Stimulated activated CD8-positive, alpha-beta memory T cell treated with anti-CD3 and anti-CD28 coated beads, Interleukin-12 subunit alpha, Interleukin-12 subunit beta, amount 100 ng/mL, for 24 hours (primary cell): ENCODE results near the gene PITRM1.
A peak's percentile ranks its signal among the peaks of the same experiment; 100 is the strongest.
"Not testable (repeated sequence)": the region's sequence is repeated elsewhere in the genome, so short reads cannot be mapped to it uniquely, and the experiment has no call there.

ENCODE experiments used
- DNase-seq: peaks from one replicate; pipeline ENCODE4 v3.0.0-alpha.2; 2020; ENCODE audit errors: extremely low read depth

The PITRM1 gene

DNA sequence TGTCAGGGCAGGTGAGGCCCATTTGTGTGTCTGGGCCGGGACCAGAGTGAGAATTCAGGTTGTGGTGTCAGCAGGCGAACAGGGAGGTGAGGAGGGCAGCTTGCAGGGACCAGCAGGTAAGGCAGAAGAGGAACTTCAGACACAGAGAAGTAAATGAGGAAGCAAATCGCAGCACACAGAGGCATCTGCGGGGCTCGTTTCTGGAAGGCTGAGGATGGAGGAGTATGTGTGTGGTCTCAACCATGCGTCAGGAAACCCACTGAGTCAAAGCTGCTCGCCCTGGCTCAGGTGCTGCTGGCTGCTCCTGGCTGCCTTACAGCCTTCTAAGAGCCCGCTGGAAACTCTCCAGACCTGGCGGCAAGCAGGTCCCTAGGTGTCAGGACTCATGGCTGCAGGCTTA is 26.9 kb upstream of the PITRM1 start:
- DNase-seq, result no peak

DNA sequence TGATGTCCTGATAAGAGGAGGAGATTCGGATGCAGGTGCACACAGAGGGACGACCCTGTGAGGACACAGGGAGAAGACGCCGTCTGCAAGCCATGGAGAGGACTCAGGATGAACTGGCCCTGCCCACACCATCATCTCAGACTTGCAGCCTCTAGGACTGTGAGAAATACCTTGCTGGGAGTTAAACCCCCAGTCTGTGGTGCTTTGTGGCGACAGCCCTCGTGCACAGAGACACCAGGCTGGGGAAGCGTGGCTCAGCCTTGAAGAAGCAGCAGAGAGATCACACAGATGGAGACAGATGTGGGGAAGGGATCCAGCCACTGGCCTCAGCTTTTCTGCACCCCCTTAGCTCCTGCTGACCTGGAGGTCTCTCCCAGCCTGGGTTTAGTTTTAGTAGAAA is 26.3 kb upstream of the PITRM1 start:
- DNase-seq, result no peak

DNA sequence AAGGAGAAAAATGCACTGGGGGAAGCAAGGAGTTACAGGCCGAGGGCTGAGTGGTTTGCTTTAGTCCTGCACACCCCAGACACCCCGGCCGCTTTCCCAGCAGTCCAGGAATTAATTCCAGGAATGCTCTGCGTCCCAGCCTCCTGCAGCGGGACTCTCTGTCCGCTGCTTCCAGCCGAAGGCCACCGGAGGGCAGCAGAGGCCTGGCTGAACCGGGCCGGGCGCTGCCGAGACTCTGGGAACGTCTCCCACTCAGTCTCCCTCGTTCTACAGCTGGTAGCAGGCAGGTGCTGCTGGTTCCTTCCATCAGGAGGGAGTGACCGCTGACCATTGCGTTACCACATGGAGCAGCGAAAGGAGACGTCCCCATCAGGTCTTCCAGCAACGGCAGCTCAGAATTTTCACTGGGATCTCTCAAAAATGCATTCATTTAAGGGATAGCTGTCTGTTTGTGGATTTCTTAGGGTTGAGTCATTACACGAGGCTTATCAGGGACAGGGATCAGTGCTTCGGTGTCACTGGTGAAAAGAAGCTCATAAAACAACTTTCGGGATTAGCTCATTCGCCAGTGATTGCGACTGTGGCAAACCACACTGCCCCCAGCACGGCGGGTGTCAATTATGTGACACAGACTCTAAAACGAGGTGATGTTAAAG is 24.9 kb upstream of the PITRM1 start:
- peak; percentile 60 for DNase-seq

DNA sequence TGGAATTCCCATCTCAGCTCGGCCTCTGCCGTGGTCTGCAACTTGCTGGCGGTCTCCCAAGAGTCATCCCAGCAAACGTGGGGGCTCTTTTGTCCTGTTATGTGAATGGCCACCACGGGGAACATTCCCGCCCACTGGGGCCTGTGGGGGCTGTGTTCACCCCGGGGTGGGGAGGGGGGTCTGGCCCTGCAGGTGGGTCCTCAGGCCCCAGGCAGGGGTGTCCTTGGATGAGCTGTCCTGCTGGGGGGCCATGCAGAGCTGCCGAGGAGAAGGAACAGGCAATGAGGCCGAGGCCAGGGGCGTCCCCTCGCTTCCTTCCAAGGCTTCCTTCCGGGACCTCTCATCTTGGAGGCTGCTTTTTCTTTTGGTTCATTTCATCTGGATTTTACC is 24.4 kb upstream of the PITRM1 start:
- no peak for DNase-seq

DNA sequence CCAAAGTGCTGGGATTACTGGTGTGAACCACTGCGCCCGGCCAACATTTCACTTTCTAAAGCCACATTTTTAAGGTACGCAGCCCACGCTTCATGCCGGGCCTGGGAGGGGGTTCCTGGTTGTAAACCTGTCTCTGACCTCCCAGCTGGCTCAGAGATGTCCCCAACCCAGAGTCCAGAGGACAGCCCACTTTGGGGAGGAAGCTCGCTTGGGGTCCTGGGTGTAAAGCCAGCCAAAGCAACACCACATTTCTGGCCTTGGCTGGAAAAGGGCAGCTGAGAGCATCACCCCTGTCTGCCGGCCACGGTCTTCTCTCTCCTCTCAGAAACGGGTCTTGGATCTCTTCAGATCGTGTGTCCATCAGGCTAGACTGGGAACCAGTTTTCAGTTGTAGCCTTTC is 23.9 kb upstream of the PITRM1 start:
- no peak for DNase-seq

DNA sequence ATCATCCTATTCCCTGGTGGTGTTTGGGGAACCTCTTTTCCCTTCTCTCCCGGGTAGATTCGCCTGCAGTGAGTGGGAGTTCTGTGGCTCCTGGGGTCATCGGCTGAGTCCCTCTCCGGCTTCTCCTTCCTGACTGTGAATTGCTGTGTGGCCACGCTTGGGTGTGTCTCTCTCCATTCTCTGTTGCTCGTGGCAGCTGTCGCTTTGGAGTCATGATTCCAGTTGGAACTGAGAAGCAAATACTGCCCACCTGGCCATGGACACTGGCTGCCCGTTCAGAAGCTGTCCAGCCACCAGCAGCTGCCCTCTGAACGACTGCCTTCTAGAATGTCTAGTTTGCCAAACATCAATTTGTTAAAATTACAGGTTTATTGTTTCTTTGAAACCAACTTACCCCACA is 23.1 kb upstream of the PITRM1 start:
- DNase-seq, result no peak

DNA sequence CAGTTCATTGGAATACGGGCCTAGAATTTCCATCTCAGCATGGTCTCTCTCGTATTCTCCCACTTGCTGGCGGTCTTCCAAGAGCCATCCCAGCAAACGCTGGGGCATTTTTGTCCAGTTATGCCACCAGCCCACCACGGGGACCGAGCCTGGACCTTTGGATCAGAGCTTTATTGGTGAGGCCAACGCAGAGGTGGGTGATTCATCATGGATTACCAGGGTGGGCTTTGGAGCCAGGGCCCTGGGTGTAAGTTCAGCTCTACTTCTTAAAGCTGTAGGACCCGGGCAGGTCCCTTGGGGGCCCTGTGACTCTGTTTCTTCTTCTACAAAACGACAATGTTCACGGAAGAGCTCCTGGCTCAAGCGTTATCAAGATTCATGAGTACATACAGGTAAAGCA is 22.7 kb upstream of the PITRM1 start:
- DNase-seq, result no peak

DNA sequence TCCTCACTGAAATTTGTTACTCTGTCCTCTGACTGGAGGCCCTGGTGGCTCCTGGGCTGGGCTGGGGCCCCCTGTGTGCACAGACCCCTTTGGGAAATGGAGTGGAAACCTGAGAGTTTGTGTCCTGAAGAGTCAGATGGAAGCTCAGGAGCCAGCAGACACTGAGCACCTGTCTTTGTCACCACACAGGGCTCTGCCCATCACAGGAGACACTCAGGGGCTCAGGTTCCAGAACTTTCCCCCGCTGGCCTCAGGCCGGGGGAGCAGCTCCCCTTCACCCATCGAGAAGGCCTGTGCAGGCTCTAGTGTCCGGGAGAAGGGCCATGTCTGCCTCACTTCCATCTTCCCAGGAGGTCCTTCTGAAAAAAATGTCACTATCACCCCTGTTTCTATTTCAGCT is 22.3 kb upstream of the PITRM1 start:
- no peak for DNase-seq

DNA sequence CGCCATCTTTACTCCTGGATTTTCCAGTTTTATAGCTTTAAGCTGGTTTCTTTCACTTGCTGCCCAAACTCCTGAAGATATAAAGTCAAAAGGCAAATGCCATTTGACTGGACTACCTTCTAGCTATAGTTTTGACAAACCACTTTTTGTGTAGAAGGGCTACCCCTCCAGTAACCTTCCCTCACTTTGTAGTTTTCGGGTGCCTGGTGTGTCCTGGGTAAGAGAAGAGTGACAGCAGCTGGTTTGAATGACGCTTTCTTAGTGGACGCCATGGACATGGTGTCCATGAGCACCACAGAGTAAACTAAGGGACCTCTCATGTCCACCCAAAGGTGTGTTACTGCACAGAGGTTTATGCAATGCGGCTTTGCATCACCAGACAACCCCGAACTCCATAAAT is 21.2 kb upstream of the PITRM1 start:
- DNase-seq, result no peak

DNA sequence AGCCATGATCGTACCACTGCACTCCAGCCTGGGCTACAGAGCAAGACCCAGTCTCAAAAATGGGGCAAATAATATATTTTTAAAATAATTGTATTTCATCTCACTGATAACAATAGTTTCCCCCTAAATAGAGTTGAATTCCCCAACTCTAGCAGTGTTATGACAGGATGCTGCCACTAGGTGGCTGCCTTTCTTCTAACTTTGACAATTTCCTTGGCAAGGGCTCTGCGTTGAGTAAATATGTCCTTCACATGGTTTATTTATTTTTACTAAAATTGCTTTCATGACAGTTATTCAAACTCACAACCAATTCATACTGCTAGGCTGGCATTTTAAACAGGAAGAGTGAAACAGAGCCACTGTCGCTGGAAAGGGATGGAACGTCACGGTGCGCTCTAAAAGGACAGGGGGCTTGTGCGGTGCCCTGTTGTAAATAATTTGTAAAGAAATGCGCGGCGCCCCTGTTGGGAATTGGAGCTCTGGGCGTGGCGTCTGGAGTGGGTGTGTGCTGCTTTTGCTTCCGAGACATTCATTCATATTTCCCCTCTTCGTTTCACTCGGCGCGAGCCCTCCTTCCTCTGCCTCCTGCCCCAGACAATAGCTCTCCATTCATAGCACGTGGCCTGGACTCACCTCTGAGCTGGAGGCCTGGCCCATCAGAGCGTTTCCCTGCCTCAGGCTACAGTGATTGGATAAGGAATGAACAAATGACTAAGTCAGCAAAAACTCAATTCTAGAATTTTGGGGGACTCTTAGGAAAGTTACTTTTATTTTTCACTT is 20.5 kb upstream of the PITRM1 start:
- DNase-seq, result peak; percentile 11

DNA sequence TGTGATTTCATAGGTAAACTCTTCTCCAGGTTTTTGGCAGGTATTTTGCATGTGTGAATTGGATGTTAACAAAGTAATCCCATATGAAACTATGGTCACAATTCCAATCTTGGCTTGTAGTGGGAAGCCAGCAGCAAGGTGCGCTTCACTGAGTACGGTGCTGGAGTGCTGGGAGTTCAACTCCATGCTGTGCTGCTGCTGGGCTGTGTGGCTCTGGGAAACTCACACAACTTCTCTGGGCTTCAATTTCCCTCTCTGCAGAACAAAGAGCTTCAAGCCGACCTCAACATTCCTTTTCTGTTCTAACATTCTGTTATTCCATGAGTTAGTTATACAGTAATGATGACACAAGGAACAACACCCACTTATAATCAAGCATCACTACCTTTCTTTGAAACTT is 18.2 kb upstream of the PITRM1 start:
- no peak for DNase-seq

DNA sequence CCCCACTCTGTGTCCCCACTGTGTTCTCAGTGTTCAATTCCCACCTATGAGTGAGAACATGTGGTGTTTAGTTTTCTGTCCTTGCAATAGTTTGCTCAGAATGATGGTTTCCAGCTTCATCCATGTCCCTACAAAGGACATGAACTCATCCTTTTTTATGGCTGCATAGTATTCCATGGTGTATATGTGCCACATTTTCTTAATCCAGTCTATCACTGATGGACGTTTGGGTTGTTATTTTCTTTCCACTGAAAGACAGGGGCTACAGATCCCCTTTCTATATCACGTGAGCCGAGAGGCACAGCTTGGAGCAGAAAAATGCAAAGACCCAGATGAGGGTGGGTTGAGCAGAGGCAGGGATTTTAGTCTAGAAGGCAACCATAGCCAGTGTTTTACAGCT is 14.6 kb upstream of the PITRM1 start:
- not testable (repeated sequence) for DNase-seq

DNA sequence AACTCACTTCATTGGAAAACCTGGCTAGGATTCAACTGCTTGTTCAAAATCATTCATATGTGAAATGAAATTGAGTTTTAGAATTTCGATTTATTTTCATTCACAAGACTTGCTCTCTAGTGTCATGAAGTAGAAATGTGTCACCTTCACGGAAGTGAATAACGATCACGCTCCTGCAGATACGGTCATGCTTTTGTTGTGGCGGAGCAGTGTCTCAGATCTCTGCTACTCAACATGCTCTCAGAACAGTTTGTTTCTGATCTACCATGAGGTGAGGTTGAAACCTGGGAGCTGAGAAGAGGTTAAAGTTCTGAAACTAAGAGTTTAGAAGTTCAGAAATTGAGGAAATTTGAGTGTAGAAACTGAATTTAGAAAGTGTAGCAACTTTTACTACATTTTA is 13.8 kb upstream of the PITRM1 start:
- peak; percentile 25 for DNase-seq

DNA sequence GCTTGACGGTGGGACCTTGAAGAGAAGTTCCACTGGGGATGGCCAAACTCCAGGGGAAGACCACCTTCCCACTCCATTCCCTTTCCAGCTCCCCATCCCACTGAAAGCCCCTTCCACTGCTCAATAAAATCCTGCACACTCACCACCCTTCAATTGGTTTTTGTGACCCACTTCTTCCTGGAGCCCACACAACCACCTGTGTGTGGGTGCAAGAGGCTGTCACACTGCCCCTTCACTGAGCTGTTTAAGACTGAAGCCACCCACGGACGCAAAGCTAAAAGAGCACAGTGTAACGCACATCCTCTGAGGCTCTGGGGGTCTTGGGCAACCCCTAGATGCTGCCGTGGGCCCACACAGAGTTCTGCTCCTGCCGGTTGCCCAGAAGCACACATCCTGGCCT is 12.8 kb upstream of the PITRM1 start:
- DNase-seq, result no peak

DNA sequence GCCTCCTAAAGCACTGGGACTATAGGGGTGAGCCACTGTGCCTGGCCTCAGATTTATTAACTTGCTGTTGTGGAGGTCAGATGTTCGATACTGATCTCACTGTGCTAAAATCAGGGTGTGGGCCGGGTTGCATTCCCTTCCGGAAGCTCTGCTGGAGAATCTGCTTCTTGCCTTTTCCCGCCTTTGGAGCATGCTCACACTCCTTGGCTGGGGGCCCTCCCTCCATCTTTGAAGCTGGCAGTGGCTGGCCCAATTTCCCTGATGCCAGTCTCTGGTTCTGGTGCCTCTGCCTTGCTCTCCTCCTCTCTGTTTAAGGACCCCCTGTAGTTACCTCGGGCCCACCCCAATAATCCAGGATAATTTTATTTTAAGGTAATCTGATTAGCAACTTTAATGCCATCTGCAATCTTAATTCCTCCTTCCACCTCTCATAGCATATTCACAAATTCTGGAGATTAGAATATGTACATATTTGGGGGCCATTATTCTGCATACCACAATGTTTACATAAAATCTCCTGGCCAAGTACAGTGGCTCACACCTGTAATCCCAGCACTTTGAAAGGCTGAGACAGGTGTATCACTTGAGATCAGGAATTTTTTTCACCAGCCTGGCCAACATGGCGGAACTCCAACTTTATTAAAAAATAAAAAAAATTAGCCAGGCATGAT is 7.9 kb upstream of the PITRM1 start:
- DNase-seq, result no peak

DNA sequence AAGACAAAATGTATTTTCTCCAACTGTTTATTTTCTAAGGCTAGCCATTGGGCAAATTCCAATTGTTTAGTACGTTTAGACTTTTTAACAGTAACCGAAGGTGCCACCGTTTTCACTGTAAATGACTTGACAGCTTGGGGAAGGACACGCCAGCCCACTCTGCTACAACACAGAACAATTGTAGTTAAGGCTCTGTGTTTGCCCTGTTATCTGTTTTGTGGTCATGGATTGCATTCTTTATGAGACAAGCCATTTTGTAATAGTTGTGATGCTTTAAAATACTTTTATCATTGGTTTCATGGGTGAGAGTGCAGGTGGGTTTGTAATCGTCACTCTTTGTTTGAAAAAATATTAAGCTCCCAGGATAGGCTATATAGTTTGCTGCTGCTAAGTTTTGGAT is 6.6 kb upstream of the PITRM1 start:
- DNase-seq, result no peak

DNA sequence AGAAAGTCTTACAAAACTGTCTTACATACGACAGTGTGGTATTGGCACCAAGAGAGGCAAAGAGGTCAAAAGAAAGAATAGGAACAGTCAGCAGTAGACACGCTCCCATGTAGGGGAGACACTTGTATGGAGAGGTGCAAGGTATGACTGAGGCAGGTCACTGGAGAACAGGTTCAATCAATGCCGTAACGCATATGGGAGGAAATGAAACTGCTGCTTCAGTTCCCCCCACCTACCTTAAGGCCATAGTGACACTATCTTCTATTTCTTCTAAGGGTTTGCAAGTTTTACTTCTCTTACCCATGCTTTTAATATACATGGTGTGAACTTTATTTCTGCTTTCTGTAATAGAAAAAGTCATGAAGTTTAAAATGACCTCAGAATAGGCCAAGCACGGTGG is 5.5 kb upstream of the PITRM1 start:
- no peak for DNase-seq

DNA sequence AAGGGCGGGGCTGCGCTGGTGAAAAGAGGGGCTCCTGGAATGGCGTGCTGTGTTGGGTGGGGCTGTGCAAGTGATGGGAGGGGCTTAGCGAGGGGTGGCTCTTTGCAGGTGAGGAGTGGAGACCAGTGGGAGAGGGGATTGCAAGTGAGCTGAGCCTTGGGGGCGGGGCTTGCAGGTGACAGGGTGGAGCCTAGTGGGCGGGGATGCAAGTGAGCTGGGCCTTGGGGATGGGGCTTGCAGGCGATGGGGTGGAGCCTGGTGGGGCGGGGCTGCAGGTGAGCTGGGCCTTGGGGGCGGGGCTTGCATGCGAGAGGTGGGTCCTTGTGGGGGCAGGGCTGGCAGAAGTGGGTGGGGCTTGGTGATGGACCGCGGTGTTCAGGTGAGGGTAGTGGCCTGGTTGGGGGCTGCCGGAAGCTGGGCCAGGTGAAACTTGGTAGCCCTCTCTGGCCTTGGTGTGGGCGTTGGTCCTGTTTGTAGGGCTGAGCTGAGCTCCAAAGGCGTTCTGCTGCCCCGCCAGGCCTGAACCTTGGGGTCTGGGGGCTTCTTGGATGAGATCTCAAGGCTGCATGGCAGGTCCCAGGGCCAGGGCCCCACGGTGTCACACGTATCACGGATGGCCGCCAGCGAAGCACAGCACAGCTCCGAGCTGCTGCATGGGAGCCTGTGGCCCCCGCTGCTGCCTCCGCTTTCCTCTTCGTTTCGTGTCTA is 743 bp upstream of the PITRM1 start:
- no peak for DNase-seq

DNA sequence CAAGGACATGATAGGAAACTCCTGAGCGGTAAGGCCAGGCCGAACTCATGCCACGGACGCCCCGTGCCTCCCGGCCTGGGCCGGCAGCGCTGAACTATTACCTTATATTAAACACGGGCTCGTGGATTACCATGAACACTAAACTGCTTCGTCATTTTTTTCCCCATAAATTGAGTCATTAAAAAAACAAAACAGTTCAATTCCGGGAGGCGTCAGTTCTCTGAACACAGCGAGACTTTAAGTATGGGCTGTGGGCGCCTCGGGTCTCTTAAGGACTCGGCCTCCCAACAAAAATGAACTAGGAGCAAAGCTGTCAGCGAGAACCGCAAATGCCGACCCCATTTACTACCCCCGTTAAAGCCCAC is 519 bp downstream of the PITRM1 start:
- peak; percentile 12 for DNase-seq

DNA sequence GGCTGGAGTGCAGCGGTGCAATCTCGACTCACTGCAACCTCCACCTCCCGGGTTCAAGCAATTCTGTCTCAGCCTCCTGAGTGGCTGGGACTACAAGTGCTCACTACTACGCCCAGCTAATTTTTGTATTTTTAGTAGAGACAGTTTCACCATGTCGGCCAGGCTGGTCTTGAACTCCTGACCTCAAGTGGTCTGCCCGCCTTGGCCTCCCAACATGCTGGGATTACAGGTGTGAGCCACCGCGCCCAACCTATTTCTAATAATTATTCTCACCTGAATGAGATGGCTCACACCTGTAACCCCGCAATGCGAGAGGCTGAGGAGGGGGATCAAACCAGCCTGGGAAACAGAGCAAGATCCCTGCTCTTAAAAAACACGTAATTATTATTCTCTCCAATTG is 1.1 kb downstream of the PITRM1 start:
- not testable (repeated sequence) for DNase-seq

DNA sequence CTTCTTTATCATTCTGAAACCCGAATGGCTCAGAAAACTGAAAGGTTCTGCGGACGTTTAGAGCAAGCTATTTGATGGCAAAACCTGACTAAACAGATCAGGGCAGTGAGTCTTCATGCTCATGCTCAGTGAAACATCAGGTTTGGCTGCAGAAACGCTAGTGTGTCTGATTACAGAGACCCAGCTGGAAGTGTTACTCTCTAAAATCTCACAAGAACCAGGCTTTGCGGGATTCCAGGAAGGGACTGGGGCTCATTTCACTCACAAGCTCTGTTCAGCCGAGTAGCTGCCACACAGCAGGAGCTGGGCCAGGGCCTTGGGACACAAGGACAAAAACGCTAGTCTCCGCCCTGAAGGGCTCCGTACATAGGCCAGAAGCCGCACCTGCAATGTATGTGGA is 2.9 kb downstream of the PITRM1 start:
- DNase-seq, result no peak

DNA sequence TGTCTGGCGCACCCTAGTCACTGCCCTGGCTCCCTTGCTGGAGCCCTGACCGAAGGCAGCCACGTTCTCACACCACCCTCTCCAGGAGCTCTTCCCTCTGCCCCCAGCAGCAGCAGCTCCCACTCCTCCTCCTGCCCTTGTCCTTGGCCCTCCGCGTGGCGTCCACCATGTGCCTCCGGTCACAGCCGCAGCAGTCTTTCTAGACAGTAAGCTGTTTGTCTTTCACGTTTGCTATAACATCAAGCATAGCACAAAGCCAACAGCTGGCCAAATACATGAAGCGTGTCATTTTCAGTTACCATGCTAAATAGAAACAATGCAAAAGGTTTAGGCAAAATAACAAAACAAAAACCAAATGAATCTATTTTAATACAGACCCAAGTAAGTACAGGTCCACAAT is 3.3 kb downstream of the PITRM1 start:
- DNase-seq, result no peak
